Prostate gland (tissue), 2 donors: Measurements from ENCODE around the gene MT1M.

Experiments used
- CTCF ChIP-seq, 4 experiments: fragments of 200-600 bp in 2 of 4; fragments of 450-650 bp in 2 of 4; sonication (generic) in 2 of 4; IDR thresholded peaks; 1 replicate in 3 of 4; 2 replicates in 1 of 4; pipeline ENCODE4 v1.5.1; 2016 to 2019; ENCODE audit warnings: antibody characterized with exemption in 4 of 4, mild to moderate bottlenecking in 2 of 4, moderate library complexity in 2 of 4
- POLR2A ChIP-seq: fragments of 450-650 bp; IDR thresholded peaks from one replicate; pipeline ENCODE4 v1.6.1; 2016; ENCODE audit warnings: antibody characterized with exemption, mild to moderate bottlenecking
- POLR2AphosphoS5 ChIP-seq: sonication (generic); formaldehyde crosslinking; IDR thresholded peaks from one replicate; pipeline ENCODE4 v1.6.1; 2017; ENCODE audit warnings: antibody characterized with exemption

DNA sequence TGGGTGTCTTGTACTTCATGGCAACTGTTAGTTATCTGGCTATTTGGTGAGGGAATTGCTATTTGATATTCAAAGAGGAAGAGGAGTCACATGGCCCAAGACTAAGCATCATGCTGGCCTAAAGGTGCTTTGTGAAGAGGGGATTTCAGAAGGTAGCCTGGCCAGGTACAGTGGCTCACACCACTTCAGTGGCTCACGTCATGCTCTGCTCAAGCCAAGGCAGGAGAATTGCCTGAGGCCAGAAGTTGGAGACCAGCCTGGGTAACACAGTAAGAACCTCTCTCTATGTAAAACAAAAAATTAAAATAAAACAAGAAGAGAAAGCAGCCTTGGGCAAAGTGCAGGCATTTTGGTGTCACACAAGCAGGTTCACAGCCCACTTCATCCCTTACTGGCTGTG is 12.9 kb downstream of the MT1M start:
- TF ChIP-seq POLR2AphosphoS5 (no peak), CTCF (IDR thresholded peaks at IDR 0.05) (no peak), POLR2A (no peak)
